ENCODE results near the gene ADAM20. TPM values are rescaled to one million over a fixed set of nuclear protein-coding genes. Genes with fewer than 3 reads are reported as not detected.
A peak's percentile ranks its signal among the peaks of the same experiment; 100 is the strongest.

Gene ADAM20
- total and polyA plus RNA-seq, 2 experiments from 2014 or later, result 0.74 TPM; not detected in 1

- H3K36me3 ChIP-seq, result peaks cover 4% of the 10 kb centered on the region
- no peaks in the 10 kb centered on the region for H3K9me3 ChIP-seq (ENCODE audit: low read depth)
- DNase-seq (ENCODE audit: low read depth in 1 of 2, low spot score in 1 of 2), result no peak
- H3K4me3 ChIP-seq, result no peak overlapping the region
- no peak overlapping the region for H3K27ac ChIP-seq
- no peaks in the 10 kb centered on the region for H3K4me1 ChIP-seq (ENCODE audit: low read depth)
- no peaks in the 10 kb centered on the region for H3K27me3 ChIP-seq
- no peak for TF ChIP-seq CTCF (IDR thresholded peaks at IDR 0.05; ENCODE audit: low read depth, low read length)
These were observed 28.6 kb upstream of the ADAM20 start for GRCh38 chr14:70563417-70563816.

- no peaks in the 10 kb centered on the region for H3K36me3 ChIP-seq
- no peak for TF ChIP-seq CTCF (IDR thresholded peaks at IDR 0.05; ENCODE audit: low read depth, low read length)
- no peaks in the 10 kb centered on the region for H3K27me3 ChIP-seq
- no peaks in the 10 kb centered on the region for H3K9me3 ChIP-seq (ENCODE audit: low read depth)
- H3K4me3 ChIP-seq, result no peak overlapping the region
- no peaks in the 10 kb centered on the region for H3K4me1 ChIP-seq (ENCODE audit: low read depth)
- no peak overlapping the region for H3K27ac ChIP-seq
- DNase-seq (ENCODE audit: low read depth in 1 of 2, low spot score in 1 of 2), result no peak
These were observed 23.6 kb upstream of the ADAM20 start for GRCh38 chr14:70558356-70558755.

- Histone ChIP-seq H3K9me3 (ENCODE audit: low read depth) (no peaks in the 10 kb centered on the region), H3K27ac (no peak overlapping the region), H3K27me3 (no peaks in the 10 kb centered on the region), H3K36me3 (no peaks in the 10 kb centered on the region), H3K4me1 (ENCODE audit: low read depth) (no peaks in the 10 kb centered on the region), H3K4me3 (no peak overlapping the region)
- peak; percentile 1 to 56 for DNase-seq (ENCODE audit: low read depth in 1 of 2, low spot score in 1 of 2)
- TF ChIP-seq CTCF (IDR thresholded peaks at IDR 0.05; ENCODE audit: low read depth, low read length), result no peak
These were observed 21.1 kb upstream of the ADAM20 start for GRCh38 chr14:70555890-70556289.

- Histone ChIP-seq H3K4me3 (no peak overlapping the region), H3K27me3 (no peaks in the 10 kb centered on the region), H3K27ac (no peak overlapping the region), H3K9me3 (ENCODE audit: low read depth) (peaks cover 4% of the 10 kb centered on the region), H3K36me3 (no peaks in the 10 kb centered on the region), H3K4me1 (ENCODE audit: low read depth) (no peaks in the 10 kb centered on the region)
- no peak for TF ChIP-seq CTCF (IDR thresholded peaks at IDR 0.05; ENCODE audit: low read depth, low read length)
- DNase-seq (ENCODE audit: low read depth in 1 of 2, low spot score in 1 of 2), result no peak
These were observed 3.3 kb upstream of the ADAM20 start for GRCh38 chr14:70538087-70538486.

- Histone ChIP-seq H3K9me3 (ENCODE audit: low read depth) (peaks cover 4% of the 10 kb centered on the region), H3K4me1 (ENCODE audit: low read depth) (no peaks in the 10 kb centered on the region), H3K4me3 (no peak overlapping the region), H3K36me3 (no peaks in the 10 kb centered on the region), H3K27ac (no peak overlapping the region), H3K27me3 (no peaks in the 10 kb centered on the region)
- TF ChIP-seq CTCF (IDR thresholded peaks at IDR 0.05; ENCODE audit: low read depth, low read length), result no peak
- DNase-seq (ENCODE audit: low read depth in 1 of 2, low spot score in 1 of 2), result no peak
These were observed 2.0 kb upstream of the ADAM20 start for GRCh38 chr14:70536830-70537229.

- Histone ChIP-seq H3K36me3 (no peaks in the 10 kb centered on the region), H3K27ac (no peak overlapping the region), H3K4me1 (ENCODE audit: low read depth) (no peaks in the 10 kb centered on the region), H3K27me3 (no peaks in the 10 kb centered on the region), H3K4me3 (no peak overlapping the region), H3K9me3 (ENCODE audit: low read depth) (no peaks in the 10 kb centered on the region)
- TF ChIP-seq CTCF (IDR thresholded peaks at IDR 0.05; ENCODE audit: low read depth, low read length), result no peak
- DNase-seq (ENCODE audit: low read depth in 1 of 2, low spot score in 1 of 2), result no peak
These were observed 4.4 kb downstream of the ADAM20 start for GRCh38 chr14:70530417-70530816.
